Kidney (tissue), 14 donors: ENCODE measurements around the gene ZC3H7A. TPM values are rescaled to one million over a fixed set of nuclear protein-coding genes. Genes with fewer than 3 reads are reported as not detected.
A peak's percentile ranks its signal among the peaks of the same experiment; 100 is the strongest.

Source experiments
- DNase-seq, 5 donors: peaks; one replicate each; pipeline ENCODE4 v3.0.0-alpha.2; 2013 to 2020
- FAIRE-seq: peaks from 2 replicates; lab custom pipeline; 2012; peaks lifted over from hg19 to GRCh38; lab: Jason Lieb, UNC
- H3K27ac ChIP-seq, 2 donors: one replicate each; pipeline ENCODE4 v1.7.0; 2013; ENCODE audit warnings: low read depth in 2 of 2, low read length in 2 of 2, inconsistent platforms in 1 of 2
- H3K27me3 ChIP-seq: one replicate; pipeline ENCODE4 v1.7.1; 2013; ENCODE audit warnings: low read length, inconsistent platforms; ENCODE audit not compliant: control insufficient read depth, insufficient read depth
- H3K36me3 ChIP-seq, 3 donors: one replicate each; pipeline versions ENCODE4 v1.7.0 to v1.7.1; 2013; ENCODE audit warnings: low read length in 3 of 3, control low read depth in 1 of 3, inconsistent platforms in 1 of 3; ENCODE audit not compliant: insufficient read depth in 3 of 3, control insufficient read depth in 2 of 3
- H3K4me1 ChIP-seq, 3 donors: one replicate each; pipeline versions ENCODE4 v1.7.0 to v1.7.1; 2013; ENCODE audit warnings: low read length in 3 of 3, inconsistent platforms in 1 of 3, low read depth in 1 of 3; ENCODE audit not compliant: control insufficient read depth in 2 of 3, insufficient read depth in 2 of 3
- H3K4me3 ChIP-seq, 3 donors: one replicate each; pipeline versions ENCODE4 v1.7.0 to v1.8.1; 2013; ENCODE audit warnings: low read length in 3 of 3, control low read depth in 1 of 3, inconsistent platforms in 1 of 3
- H3K9ac ChIP-seq, 3 donors: one replicate each; pipeline versions ENCODE4 v1.7.0 to v1.7.1; 2013; ENCODE audit warnings: low read length in 3 of 3, control low read depth in 1 of 3, inconsistent platforms in 1 of 3
- H3K9me3 ChIP-seq, 3 donors: one replicate each; pipeline versions ENCODE4 v1.7.0 to v1.7.1; 2013; ENCODE audit warnings: low read length in 3 of 3, control low read depth in 1 of 3, inconsistent platforms in 1 of 3; ENCODE audit not compliant: control insufficient read depth in 2 of 3, insufficient read depth in 1 of 3
- CTCF ChIP-seq: IDR thresholded peaks from 3 replicates; pipeline ENCODE4 v1.5.1; 2012; ENCODE audit warnings: mild to moderate bottlenecking, moderate library complexity, borderline replicate concordance; ENCODE audit not compliant: insufficient read depth; ENCODE audit errors: extremely low read depth
- intact Hi-C: fragments of 100-400 bp; cut with DNase I; formaldehyde crosslinking; loops from one replicate; pipeline ENCODE4 v1.11.1; 2022
- polyA plus RNA-seq: library from polyadenylated mRNA; stranded (reverse); fragments of 350-450 nt; fragmentation: Illumina TruSeq; extraction: RNeasy Lipid Tissue Mini Kit (QIAGEN cat#74804); gene quantifications from one replicate; pipeline ENCODE4 v1.2.3, GENCODE V29; 2014; ENCODE audit warnings: low read depth, low replicate concordance; ENCODE audit not compliant: insufficient read depth
- total RNA-seq: library from RNA; stranded (reverse); fragmentation: NEBNext Ultra II Directional; extraction: Animal tissue kit (Norgen Biotek cat#: 25700); gene quantifications from one replicate; pipeline ENCODE4 v1.2.1, GENCODE V29; 2021
- donor health status: control.
- donor health status: control.
- donor health status: control.
- donor health status: control.
- donor health status: control.
- donor health status: DM: yes; HTN: yes; CAD: no.
- donor health status: Normal renal cell carcinoma (clear cell type).

ZC3H7A gene
- total and polyA plus RNA-seq, 2 donors from 2014 or later, result 23.8 to 59.5 TPM

GRCh38 chr16:11836650-11837244, 39.7 kb upstream of the ZC3H7A start:
- FAIRE-seq (no peak), DNase-seq (no peak)
- intact Hi-C loops, result no loop called here
- Histone ChIP-seq H3K36me3 (peaks cover 7 to 46% (median 22%) of the 10 kb centered on the region in 3 donors), H3K4me1 (no peaks in the 10 kb centered on the region), H3K4me3 (no peak overlapping the region), H3K27me3 (no peaks in the 10 kb centered on the region), H3K9me3 (no peaks in the 10 kb centered on the region), H3K27ac (no peak overlapping the region), H3K9ac (no peak overlapping the region)
- TF ChIP-seq CTCF, result no peak

- H3K36me3 ChIP-seq, result peaks cover 4 to 40% (median 22%) of the 10 kb centered on the region in 3 donors
- no peak for TF ChIP-seq CTCF
- no peaks in the 10 kb centered on the region for H3K27me3 ChIP-seq
- no peak overlapping the region for H3K4me3 ChIP-seq
- intact Hi-C loops, result no loop called here
- H3K9ac ChIP-seq, result no peak overlapping the region
- no peak for FAIRE-seq
- no peaks in the 10 kb centered on the region for H3K9me3 ChIP-seq
- peak in 1 of 5 donors; percentile 9 for DNase-seq
- no peak overlapping the region for H3K27ac ChIP-seq
- no peaks in the 10 kb centered on the region for H3K4me1 ChIP-seq
Measured at GRCh38 chr16:11835891-11836649, 39.0 kb upstream of the ZC3H7A start.

- intact Hi-C loops, result no loop called here
- FAIRE-seq, result no peak
- Histone ChIP-seq H3K36me3 (peaks cover 2 to 33% (median 17%) of the 10 kb centered on the region in 3 donors), H3K9me3 (no peaks in the 10 kb centered on the region), H3K9ac (no peak overlapping the region), H3K4me3 (no peak overlapping the region), H3K4me1 (no peaks in the 10 kb centered on the region), H3K27me3 (no peaks in the 10 kb centered on the region), H3K27ac (no peak overlapping the region)
- no peak for DNase-seq
- TF ChIP-seq CTCF, result no peak
Measured at GRCh38 chr16:11835309-11835708, 38.3 kb upstream of the ZC3H7A start.
